ENCODE results near the gene GPRASP1.
"Not testable (repeated sequence)": the region's sequence is repeated elsewhere in the genome, so short reads cannot be mapped to it uniquely, and the experiment has no call there.

GPRASP1 gene, protein sequence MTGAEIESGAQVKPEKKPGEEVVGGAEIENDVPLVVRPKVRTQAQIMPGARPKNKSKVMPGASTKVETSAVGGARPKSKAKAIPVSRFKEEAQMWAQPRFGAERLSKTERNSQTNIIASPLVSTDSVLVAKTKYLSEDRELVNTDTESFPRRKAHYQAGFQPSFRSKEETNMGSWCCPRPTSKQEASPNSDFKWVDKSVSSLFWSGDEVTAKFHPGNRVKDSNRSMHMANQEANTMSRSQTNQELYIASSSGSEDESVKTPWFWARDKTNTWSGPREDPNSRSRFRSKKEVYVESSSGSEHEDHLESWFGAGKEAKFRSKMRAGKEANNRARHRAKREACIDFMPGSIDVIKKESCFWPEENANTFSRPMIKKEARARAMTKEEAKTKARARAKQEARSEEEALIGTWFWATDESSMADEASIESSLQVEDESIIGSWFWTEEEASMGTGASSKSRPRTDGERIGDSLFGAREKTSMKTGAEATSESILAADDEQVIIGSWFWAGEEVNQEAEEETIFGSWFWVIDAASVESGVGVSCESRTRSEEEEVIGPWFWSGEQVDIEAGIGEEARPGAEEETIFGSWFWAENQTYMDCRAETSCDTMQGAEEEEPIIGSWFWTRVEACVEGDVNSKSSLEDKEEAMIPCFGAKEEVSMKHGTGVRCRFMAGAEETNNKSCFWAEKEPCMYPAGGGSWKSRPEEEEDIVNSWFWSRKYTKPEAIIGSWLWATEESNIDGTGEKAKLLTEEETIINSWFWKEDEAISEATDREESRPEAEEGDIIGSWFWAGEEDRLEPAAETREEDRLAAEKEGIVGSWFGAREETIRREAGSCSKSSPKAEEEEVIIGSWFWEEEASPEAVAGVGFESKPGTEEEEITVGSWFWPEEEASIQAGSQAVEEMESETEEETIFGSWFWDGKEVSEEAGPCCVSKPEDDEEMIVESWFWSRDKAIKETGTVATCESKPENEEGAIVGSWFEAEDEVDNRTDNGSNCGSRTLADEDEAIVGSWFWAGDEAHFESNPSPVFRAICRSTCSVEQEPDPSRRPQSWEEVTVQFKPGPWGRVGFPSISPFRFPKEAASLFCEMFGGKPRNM (N-terminal part only)

DNA sequence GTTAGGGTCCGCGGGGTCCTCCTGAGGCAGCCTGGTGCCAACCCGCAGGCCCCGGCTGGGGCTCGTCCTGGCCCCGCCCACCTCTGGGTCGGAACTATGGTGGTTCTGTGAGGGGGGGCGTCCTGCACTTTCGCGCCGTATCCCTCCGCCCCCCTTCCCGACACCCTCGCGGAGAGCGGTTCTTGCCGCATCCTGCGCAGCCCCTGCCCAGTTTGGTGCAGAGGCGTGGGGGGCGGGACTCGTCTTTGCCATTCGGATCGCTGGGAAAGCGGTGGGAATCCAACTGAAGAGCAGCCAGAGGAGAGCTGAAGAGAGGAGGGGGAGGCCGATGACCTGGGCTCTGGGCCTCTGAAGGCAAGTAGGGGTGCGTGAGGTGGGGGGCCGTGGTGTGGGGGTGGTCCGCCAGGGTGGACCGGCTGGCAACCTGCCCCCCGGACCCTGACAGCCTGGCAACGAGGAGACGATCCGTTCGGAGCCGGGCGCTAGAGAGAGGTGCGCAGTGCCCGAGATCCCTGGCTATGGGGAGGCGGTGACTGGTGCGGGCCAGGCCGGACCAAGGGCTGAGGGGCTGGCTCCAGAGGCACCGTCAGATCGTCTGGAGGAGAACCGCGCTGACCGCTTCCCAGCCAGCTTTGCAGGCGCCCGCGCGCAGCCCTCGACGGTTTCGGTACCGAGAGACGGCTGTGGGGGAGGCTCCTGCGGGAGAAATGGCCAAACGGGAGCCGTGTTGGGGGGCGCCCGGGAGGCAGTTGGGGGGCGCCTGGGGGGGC is at the start of gene GPRASP1:
GPRASP1 (plus strand) TSS at position 242 of the 770 bp plus-strand sequence. CDS start 2,431 bp downstream, outside the sequence.
- DNase-seq (ENCODE audit: low spot score), result peak; percentile 50

DNA sequence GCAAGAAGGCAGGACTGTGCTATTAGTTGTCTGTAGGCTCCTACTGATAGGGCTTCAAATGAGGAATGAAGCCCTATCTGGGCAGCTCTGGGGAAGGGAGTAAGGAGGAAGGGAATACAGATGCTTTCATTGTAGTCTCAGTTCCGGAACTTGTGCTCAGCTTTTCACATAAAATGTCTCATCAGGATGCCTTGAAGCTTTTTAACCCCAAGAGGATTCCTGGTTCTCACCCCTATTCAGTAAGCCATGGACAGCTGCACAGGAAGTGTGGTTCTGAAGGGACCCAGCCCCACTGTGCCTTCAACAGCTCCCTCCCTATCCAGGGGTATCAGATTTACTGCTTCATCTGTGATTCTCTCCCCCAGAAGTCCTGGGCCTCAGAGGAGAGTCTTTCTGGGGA is 47.0 kb upstream of the GPRASP1 start:
- no peak for DNase-seq (ENCODE audit: low spot score)

DNA sequence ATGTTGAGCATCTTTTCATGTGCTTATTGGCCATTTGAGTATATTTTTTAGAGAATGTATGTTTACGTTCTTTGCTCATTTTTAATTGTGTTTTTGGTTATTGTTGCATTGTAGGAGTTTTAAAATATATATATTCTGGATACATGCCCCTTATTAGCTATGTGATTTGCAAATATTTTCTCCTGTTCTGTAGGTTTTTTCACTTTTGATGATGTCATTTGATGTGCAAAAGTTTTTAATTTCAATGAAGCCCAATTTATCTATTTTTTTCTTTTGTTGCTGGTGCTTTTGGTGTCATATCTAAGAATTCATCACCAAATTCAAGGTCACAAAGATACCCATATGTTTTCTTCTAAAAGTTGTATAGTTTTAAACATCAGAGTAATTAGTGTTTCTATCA is 45.2 kb upstream of the GPRASP1 start:
- DNase-seq (ENCODE audit: low spot score), result no peak

DNA sequence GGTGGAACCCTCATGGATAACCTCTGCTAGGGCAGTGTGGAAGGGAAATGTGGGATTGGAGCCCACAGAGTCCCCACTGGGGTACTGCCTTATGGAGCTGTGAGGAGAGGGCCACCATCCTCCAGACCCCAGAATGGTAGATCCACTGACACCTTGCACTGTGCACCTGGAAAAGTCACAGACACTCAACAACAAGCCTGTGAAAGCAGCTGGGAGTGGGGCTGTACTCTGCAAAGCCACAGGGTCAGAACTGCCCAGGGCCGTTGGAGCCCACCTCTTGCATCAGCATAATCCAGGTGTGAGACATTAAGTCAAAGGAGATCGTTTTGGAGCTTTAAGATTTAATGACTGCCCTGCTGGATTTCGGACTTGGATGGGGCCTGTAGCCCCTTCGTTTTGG is 40.4 kb upstream of the GPRASP1 start:
- no peak for DNase-seq (ENCODE audit: low spot score)

DNA sequence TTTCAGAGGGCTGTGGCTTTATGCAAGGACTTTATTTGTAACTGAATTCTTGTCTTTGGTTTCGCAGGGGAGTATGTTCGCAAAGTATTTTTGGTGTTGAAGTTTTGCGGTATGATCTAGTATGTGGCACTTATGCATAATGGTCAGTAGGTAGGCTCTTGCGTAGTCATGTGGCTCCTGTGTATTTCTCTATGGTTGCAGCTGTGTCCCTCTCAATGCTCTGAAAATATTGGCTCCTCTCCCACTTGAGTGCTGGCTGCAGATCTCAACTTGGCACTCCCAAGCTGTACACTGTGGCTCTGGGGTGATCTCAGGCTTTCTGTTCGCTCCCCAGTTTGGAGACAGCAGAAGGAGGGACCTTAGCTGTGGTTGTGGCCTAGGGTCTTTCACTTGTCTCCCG is 27.2 kb upstream of the GPRASP1 start:
- DNase-seq (ENCODE audit: low spot score), result no peak

DNA sequence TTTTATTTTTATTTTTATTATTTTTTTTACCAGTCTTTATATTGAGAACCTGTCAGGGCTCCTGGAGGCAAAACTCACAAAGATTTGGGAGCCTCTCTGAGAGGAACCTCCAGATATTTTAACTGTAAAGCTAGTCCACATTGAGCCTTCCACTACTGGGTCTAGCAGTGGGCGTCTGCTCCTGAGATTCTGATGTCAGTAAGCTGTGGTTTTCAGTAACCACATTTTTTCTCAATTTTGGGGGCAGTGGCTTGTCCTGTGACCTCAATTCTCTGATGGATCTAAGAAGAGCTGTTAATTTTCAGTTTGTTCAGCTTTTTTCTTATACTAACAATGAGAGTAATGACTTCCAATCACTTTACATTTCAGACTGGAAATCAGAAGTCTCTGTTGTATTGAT is 23.6 kb upstream of the GPRASP1 start:
- DNase-seq (ENCODE audit: low spot score), result no peak

DNA sequence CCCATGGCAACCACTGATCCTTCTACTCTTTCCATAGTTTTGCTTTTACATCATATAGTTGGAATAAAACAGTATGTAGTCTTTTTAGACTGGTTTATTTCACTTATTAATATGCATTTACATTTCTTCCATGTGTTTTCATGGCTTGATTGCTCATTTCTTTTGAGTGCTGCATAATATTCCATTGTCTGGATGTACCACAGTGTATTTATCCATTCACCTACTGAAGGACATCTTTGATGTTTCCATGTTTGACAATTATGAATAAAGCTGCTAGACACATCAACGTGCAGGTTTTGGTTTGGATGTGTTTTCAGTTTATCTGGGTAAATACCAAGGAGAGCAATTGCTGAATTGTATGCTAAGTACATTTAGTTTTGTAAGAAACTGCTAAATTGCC is 13.7 kb upstream of the GPRASP1 start:
- no peak for DNase-seq (ENCODE audit: low spot score)

DNA sequence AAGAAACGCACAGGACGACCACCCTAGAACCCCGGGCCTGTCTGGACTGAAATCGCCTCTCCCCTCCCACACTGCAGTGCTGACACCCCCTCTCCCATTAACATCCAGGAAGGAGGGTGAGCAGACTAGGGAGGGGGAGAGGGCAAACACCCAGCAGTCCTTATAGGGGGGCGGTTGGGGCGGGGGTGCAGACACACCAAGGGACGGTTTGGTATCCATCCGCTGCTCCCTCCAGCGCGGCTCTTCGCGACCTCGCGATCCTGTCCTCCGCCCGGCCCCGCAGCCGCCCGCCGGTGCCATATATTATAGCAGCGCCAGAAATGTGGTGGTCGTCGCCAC is 411 bp upstream of the GPRASP1 start:
- DNase-seq (ENCODE audit: low spot score), result no peak

DNA sequence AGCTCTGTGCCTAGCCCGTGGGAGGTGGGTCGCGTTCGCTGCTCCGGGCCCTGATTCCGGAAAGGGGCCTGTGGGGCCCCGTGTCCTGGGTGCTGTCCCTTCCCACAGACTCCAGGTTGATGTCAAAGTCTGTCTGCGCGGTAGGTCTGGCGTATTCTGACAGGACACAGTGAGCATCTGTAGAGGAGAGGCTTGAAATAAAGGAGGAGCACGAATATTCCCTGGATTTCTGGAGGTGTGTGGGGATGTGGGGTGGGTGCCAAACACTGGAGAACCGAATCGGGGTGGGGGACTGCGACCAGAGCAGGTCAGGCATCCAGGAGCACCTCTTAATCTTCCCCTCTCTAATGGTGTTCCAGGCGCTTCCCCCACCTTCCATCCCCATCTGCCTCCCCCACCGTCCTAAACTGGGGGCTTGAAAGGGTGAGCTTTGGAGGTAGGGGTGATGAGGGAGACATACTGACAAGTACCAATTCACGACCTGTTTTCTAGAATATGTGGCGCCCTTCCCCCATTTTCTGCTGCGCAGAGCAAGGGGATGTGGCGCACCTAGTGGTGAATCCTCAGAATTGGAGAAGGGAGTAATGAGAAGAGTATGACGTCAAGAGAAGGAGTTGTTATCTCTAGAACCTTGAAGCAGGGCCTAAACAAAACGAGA is 877 bp downstream of the GPRASP1 start:
- DNase-seq (ENCODE audit: low spot score), result peak; percentile 11

DNA sequence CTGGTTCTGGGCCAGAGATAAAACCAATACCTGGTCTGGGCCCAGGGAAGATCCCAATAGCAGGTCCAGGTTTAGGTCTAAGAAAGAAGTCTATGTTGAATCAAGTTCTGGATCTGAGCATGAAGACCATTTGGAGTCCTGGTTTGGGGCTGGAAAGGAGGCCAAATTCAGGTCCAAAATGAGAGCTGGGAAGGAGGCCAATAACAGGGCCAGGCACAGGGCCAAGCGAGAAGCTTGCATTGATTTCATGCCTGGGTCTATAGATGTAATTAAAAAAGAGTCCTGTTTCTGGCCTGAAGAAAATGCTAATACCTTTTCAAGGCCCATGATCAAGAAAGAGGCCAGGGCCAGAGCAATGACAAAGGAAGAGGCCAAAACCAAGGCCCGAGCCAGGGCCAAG is 3.4 kb downstream of the GPRASP1 start:
- no peak for DNase-seq (ENCODE audit: low spot score)

DNA sequence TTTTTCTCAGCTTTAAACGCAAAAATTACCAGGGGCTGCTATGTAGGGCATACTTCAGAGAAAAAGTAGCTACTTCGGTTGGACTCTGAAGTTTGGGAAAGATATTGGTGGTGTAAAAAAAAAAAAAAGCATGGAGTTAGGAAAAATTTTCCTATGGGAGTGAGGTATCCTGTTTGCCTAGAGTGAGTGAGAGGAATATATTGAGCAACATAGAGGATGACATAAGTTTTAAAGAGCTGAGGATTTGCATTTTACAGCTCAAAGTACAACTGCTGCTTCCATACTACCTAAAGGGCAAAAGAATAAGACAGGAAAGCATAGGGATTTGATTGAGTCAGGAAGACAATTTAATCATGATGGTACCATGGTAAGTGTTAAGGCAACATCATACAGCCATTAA is 7.3 kb downstream of the GPRASP1 start:
- peak; percentile 4 for DNase-seq (ENCODE audit: low spot score)

DNA sequence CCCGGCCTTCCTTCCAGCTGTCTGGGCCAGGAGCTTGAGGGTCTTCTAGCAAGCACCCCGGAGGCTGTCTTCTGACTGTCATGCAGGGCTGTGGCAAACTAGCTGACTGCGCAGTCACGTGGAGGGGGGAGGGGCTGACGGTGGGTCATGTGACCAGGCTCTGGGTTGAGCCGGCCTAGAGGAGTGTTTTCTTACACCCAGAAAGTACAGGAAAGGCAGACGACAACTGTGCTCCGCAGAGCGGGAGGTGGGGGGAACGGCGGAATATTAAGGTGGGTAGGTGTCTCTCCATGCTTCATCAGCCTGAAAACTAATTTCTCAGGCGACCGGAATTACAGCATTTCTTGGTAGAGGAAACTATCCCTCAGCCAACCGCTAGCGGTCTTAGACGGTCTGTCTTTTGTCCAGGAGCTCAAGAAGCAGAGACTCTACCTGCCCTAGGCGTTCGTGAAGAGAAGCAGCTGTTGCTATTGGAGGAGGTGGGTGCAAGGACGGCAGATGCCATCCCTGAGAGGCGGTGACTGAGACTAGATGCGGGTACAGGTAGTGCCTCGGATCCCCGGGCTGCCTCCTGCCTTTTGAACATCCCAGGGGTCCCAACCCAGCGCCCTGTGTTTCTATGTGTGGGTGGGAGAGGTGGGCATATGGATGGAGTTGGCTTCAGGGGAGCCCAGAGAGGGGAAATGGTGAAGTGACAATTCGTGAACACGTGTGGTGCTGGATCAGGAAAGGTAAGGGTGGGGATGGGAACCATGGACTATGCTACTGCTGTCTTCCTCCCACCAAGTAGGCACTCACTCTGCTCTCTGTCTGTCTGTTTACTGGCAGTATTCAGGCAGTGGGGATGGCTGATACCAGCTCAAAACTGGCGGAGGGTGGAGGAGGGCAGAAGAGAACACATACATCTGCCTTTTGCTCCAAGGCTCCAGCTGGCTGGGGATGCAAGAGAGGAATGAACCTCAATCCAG is 8.8 kb downstream of the GPRASP1 start:
- DNase-seq (ENCODE audit: low spot score), result peak; percentile 83

DNA sequence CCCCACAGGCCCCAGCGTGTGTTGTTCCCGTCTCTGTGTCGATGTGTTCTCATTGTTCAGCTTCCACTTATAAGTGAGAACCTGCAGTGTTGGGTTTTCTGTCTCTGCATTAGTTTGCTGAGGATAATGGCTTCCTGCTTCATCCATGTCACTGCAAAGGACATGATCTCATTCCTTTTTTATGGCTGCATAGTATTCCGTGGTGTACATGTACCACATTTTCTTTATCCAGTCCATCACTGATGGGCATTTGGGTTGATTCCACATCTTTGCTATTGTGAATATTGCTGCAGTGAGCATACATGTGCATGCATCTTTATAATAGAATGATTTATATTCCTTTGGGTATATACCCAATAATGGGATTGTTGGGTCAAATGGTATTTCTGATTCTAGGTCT is 12.5 kb downstream of the GPRASP1 start:
- not testable (repeated sequence) for DNase-seq (ENCODE audit: low spot score)

DNA sequence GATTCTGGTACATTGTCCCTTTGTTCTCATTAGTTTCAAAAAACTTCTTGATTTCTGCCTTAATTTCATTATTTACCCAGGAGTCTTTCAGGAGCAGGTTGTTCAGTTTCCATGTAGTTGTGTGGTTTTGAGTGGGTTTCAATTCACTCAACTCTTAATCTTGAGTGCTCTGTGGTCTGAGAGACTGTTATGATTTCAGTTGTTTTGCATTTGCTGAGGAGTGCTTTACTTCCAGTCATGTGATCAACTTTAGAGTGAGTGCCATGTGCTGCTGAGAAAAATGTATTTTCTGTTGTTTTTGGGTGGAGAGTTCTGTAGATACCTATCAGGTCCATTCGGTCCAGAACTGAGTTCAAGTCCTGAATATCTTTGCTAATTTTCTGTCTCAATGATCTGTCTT is 15.8 kb downstream of the GPRASP1 start:
- DNase-seq (ENCODE audit: low spot score), result not testable (repeated sequence)

DNA sequence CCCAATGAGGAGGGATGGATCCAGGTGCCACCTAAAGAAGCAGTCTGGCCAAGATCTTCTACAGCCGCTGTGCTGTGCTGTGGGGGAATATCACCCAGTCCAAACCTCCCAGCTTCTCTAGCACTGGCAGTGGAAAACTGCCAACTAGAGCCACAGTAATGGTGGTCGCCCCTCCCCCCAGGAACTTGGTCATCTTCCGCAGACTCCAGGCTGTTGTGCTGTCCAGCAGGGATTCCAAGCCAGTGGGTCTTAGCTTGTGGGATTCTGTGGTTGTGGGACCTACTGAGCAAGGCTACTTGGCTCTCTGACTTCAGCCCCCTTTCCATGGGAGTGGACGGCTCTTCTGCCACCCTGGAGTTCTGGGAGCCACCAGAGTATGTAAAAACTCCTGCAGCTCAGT is 18.2 kb downstream of the GPRASP1 start:
- DNase-seq (ENCODE audit: low spot score), result no peak

DNA sequence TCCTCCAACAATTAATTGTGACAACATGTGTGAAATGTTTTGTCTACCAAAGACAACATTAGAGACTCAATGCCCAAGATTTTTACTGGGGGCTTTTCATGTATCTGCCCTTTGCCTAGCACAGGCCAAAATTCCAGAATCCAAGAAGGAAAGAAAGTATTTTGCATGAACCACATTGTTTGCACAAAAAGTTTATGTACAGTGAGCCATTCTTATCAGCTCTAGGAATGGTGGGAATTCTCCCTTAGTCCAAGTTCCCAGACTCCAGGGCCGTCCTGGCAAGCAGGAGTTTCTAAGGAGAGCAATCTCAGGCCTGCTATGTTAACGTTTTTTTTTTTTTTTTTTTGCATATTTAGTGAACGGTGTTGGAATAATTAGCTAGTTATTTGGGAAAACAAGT is 21.6 kb downstream of the GPRASP1 start:
- DNase-seq (ENCODE audit: low spot score), result no peak

DNA sequence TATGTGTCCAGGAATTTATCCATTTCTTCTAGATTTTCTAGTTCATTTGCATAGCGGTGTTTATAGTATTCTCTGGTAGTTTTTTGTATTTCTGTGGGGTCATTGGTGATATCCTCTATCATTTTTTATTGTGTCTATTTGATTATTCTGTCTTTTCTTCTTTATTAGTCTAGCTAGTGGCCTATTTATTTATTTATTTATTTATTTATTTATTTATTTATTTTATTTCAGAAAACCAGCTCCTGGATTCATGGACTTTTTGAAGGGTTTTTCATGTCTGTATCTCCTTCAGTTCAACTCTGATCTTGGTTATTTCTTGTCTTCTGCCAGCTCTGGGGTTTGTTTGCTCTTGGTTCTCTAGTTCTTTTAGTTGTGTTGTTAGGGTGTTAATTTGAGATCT is 26.2 kb downstream of the GPRASP1 start:
- DNase-seq (ENCODE audit: low spot score), result not testable (repeated sequence)

DNA sequence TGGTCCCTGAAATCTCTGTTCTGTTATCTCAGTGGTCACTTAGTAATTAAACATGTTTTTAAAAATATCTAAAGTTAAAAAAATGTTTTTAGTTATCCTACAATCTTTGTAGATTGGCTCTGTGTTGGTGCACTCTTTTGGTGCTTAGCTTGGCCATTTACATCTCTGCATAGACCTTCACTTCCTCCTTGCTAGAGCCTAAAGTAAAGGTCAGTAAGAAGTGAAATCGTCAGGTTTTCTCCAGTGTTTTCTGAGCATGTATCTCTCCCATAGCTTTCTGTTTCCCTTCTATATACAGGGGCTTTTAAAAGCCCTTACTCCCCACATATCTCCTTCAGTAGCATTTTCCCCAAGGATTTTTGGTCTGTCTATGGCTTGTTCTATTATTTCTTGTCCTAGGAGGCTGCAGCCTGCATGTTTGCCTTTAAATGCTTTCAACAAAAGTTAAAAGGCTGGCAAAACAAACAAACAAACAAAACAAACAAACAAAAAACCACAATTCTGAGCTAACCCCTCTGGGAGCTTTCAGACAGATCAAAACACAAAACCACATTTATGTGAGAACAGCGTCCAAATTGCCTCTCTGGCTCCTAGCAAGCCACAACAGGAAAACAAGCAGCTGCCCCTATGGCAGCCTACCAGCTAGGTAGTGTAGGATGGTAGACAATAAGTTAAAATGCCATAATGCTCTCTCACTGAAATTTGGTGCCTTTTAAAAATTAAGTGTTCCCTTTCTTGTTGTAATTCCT is 33.7 kb downstream of the GPRASP1 start:
- DNase-seq (ENCODE audit: low spot score), result no peak

DNA sequence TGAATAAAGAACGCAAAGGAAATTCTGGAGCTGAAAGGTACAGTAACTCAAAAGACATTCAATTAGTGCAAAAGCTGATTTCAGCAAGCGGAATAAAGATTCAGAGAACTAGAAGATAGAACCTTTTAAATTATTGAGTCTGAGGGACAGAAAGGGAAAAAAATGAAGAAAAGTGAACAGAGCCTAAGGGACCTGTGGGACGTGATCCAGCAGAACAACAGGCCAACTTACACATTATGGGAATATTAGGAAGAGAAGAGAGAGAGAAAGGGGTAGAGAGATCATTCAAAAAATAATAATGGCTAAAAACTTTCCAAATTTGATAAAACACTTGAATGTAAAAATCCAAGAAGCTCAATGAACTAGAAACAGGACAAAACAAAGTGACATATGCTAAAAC is 43.5 kb downstream of the GPRASP1 start:
- no peak for DNase-seq (ENCODE audit: low spot score)

DNA sequence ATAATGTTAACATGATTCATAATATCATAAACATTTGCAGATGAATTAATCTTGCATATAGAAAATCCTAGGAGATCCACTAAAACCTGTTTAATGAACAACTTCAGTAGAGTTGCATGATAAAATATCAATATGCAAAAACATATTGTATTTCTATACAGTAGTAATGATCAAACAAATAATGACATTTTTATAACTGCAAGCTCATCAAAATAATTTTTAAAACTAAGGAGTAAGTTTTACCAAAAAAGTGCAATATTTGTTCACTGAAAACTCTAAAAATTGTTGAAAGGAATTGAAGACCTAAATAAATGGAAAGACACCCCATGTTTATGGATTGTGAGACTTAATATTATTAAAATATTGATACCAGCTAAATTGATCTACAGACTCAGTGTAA is 45.0 kb downstream of the GPRASP1 start:
- no peak for DNase-seq (ENCODE audit: low spot score)
